AG04449 (cell line): ENCODE data around the gene BABAM2.

Experiments used
- CTCF ChIA-PET: fragments of 350-600 bp; formaldehyde crosslinking; extraction: SDS; loops from one replicate; lab custom pipeline; 2021; ENCODE audit warnings: antibody characterized with exemption; lab: Yijun Ruan, JAX
- POLR2A ChIA-PET: fragments of 400-600, 350-600 bp; formaldehyde crosslinking; extraction: SDS; loops from one replicate; lab custom pipeline; 2020; ENCODE audit warnings: antibody characterized with exemption, inconsistent platforms; lab: Yijun Ruan, JAX
- DNase-seq: peaks from one replicate; pipeline ENCODE4 v3.0.0-alpha.2; 2010; ENCODE audit warnings: low read depth, low spot score
- H3K4me3 ChIP-seq: 2 replicates; pipeline ENCODE4 v1.5.1; 2011; ENCODE audit warnings: low read depth, mild to moderate bottlenecking, control low read depth, low read length
- TF ChIP-seq, protein P1 (sequence below): IDR thresholded peaks from one replicate; pipeline ENCODE4 v1.5.1; 2011; ENCODE audit warnings: mild to moderate bottlenecking, moderate library complexity, low read length, control low read depth, inconsistent platforms; ENCODE audit not compliant: insufficient read depth; ENCODE audit errors: missing control alignments

BABAM2 gene

DNA sequence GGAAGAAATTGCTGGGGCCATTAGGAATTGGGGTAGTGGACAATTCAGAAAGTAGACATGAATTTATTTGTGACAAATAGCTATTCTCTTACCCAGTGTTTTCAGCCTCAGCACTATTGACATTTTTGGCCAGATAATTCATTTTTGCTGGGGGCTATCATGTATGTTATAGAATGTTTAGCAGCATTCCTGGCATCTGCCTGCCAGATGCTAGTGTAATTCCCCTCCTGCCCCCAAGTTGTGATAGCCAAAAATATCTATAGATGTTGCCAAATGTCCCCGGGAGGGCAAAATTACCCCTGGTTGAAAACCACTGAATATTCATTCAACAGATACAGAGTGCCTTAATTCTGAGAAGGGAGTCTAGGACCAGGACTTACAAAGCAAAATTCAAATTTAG, 183.6 kb downstream of the BABAM2 start:
- POLR2A ChIA-PET, result no interaction called here
- no peak for DNase-seq
- CTCF ChIA-PET, result interaction anchor here (0.7 kb wide), 1 partner anchor 8 kb away, joined by 3 read pairs; no protein-coding TSS in a partner anchor
- no peak overlapping the region for H3K4me3 ChIP-seq
- TF ChIP-seq, protein P1, sequence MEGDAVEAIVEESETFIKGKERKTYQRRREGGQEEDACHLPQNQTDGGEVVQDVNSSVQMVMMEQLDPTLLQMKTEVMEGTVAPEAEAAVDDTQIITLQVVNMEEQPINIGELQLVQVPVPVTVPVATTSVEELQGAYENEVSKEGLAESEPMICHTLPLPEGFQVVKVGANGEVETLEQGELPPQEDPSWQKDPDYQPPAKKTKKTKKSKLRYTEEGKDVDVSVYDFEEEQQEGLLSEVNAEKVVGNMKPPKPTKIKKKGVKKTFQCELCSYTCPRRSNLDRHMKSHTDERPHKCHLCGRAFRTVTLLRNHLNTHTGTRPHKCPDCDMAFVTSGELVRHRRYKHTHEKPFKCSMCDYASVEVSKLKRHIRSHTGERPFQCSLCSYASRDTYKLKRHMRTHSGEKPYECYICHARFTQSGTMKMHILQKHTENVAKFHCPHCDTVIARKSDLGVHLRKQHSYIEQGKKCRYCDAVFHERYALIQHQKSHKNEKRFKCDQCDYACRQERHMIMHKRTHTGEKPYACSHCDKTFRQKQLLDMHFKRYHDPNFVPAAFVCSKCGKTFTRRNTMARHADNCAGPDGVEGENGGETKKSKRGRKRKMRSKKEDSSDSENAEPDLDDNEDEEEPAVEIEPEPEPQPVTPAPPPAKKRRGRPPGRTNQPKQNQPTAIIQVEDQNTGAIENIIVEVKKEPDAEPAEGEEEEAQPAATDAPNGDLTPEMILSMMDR, result no peak

DNA sequence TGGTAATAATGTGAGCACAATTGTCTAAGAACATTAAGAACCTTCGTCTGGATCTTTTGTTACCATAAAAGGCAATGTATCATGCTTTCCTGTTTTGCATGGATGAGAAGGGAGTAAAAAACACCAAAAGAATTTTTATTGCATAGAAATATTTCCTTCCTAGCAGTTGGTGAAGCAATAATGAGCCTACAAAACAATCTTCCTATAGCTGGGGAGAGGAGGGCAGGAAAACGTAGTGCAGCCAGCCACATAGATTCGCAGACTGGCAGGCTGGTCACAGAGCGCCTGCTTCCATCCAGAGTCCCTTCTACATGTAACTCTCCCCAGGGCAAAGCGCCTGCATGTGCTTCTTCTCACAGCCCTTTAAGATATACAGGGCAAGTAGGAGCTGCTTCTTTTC, 190.4 kb downstream of the BABAM2 start:
- ChIA-PET POLR2A (interaction anchor here (1.0 kb wide), 1 partner anchor 311 kb away, joined by 3 read pairs; no protein-coding TSS in a partner anchor), CTCF (interaction anchor here (0.7 to 2.6 kb wide), 2 partner anchors 11 to 358 kb away, joined by 3 to 6 read pairs; no protein-coding TSS in a partner anchor)
- H3K4me3 ChIP-seq, result no peak overlapping the region
- peak; percentile 73 for DNase-seq
- TF ChIP-seq, protein P1, result no peak

GRCh38 chr2:28082131-28082530, 191.6 kb downstream of the BABAM2 start:
- TF ChIP-seq, protein P1, result no peak
- DNase-seq, result no peak
- ChIA-PET POLR2A (interaction anchor here (0.7 kb wide), 1 partner anchor 182 kb away, joined by 3 read pairs; no protein-coding TSS in a partner anchor), CTCF (no interaction called here)
- no peak overlapping the region for H3K4me3 ChIP-seq

DNA sequence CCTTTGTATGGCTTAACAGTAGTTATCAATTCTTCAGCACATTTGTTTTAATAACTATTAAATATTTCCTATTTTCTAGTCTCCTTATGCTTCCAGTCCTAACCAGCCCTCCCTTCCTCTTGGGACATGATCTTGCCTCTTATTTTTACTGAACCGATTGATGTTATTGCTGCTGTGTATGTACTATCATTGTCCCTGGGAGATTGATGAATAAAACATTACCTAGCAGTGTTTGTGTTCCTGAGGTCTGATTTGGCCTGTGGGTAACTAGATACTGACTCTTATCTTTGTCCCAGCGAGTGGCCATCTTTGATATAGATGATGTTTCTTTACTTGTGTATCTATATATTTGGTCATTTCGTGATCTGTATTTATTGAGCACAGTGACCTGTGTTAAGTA, 192.9 kb downstream of the BABAM2 start:
- ChIA-PET CTCF (no interaction called here), POLR2A (no interaction called here)
- DNase-seq, result no peak
- no peak overlapping the region for H3K4me3 ChIP-seq
- TF ChIP-seq, protein P1, result no peak

DNA sequence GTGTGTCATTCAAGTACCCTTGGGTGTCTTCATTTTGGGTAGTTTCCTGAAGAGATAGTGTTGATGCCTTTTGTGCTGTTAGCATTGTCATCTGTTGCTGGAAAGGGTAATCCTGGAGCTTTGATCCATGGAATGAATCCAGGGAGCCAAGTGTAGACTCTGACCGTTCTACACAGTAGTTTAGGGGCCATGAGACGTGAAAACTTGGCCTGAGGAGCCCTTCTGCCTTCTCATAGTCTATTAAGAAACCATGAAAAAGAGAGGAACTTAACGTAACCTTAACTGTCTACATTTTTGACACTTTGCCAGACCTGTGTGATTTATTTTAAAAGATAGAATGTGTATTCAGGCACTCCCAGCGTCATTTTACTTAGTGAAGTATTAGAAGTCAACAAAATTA, 194.0 kb downstream of the BABAM2 start:
- H3K4me3 ChIP-seq, result no peak overlapping the region
- TF ChIP-seq, protein P1, result no peak
- DNase-seq, result no peak
- ChIA-PET CTCF (no interaction called here), POLR2A (no interaction called here)

DNA sequence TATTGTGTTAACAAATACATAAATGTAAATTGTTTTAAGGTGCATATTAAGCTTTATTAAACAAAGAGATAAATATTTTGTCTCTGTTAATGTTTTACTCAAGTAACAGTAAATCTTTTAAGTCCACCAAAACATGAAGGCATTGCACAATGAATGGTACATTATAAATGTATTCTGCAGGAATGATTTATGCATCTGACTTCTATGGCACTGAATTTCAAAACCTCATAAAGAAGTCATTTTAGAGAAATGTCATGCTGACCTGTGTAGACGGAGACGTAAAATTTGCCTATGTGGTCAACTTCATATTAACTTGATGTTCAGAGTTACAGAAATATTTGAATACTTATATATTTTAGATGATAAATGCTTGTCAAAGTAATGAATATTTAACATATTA, 194.7 kb downstream of the BABAM2 start:
- H3K4me3 ChIP-seq, result no peak overlapping the region
- TF ChIP-seq, protein P1, result no peak
- DNase-seq, result no peak
- ChIA-PET CTCF (no interaction called here), POLR2A (no interaction called here)
